Adipose tissue (tissue), 3 donors: ENCODE measurements around the gene KAT7. TPM values are rescaled to one million over a fixed set of nuclear protein-coding genes. Genes with fewer than 3 reads are reported as not detected.

Experiments used
- H3K27ac ChIP-seq: one replicate; pipeline ENCODE4 v1.5.1; 2013; ENCODE audit warnings: low read depth, low read length
- WGBS, 3 donors: extraction: QIAGEN DNeasy Blood & Tissue Kit; methylation state at CpG; one replicate each; pipeline ENCODE4 v1.1.7; 2013; 5-methylcytosine and 5-hydroxymethylcytosine counted together
- polyA plus RNA-seq, 3 donors: library from polyadenylated mRNA; stranded (reverse); fragments of 200-250 nt; gene quantifications; one replicate each; pipeline ENCODE4 v1.2.3, GENCODE V29; 2013
- donor health status: healthy with polysubstance abuse.
- donor health status: Bipolar disorder and iron deficiency.
- donor health status: healthy.

KAT7 gene
- polyA plus RNA-seq: 10 to 100 TPM in 1 of 3 donors, 1 to 10 TPM in 2; 7.2 to 10.3 (median 8.1) TPM

- H3K27ac ChIP-seq: peak within 1 kb of the TSS; percentile 99
- WGBS, 3 donors: 0% methylated on average over 55 to 59 of the region's 59 CpGs
These were observed at the start of gene KAT7 for GRCh38 chr17:49788478-49789242. KAT7 (plus strand) TSS chr17:49788681; CDS start chr17:49788835, 154 bp downstream.

GRCh38 chr17:49739641-49740271 lies 48.7 kb upstream of the KAT7 start:
- WGBS, 3 donors: 31 to 45% (median 43%) methylated on average over 7 of the region's 7 CpGs

GRCh38 chr17:49741009-49741691 lies 47.3 kb upstream of the KAT7 start:
- peak overlapping the region; percentile 17 for H3K27ac ChIP-seq
- 42 to 68% (median 48%) methylated on average over 5 of the region's 5 CpGs for WGBS, 3 donors

More at GRCh38 chr17:49739641-49740271, 48.7 kb upstream of the KAT7 start:
- H3K27ac ChIP-seq: peak overlapping the region; percentile 29

- WGBS, 3 donors: 33 to 70% (median 37%) methylated on average over 3 of the region's 3 CpGs
- H3K27ac ChIP-seq: peak overlapping the region; percentile 17
These were observed 46.8 kb upstream of the KAT7 start for GRCh38 chr17:49741692-49742076.

GRCh38 chr17:49742166-49742638 lies 46.3 kb upstream of the KAT7 start:
- H3K27ac ChIP-seq: no peak overlapping the region
- 15 to 70% (median 29%) methylated on average over 1 of the region's 1 CpG for WGBS, 3 donors

GRCh38 chr17:49745175-49746139 lies 43.0 kb upstream of the KAT7 start:
- H3K27ac ChIP-seq: no peak overlapping the region

GRCh38 chr17:49746791-49747490 lies 41.5 kb upstream of the KAT7 start:
- no peak overlapping the region for H3K27ac ChIP-seq
- 64 to 83% (median 68%) methylated on average over 5 of the region's 5 CpGs for WGBS, 3 donors

More at GRCh38 chr17:49745175-49746139, 43.0 kb upstream of the KAT7 start:
- WGBS, 3 donors: 66 to 81% (median 68%) methylated on average over 1 of the region's 1 CpG

- H3K27ac ChIP-seq: no peak overlapping the region
- WGBS, 3 donors: 52 to 85% (median 65%) methylated on average over 1 of the region's 1 CpG
These were observed 40.8 kb upstream of the KAT7 start for GRCh38 chr17:49747632-49748031.

- no peak overlapping the region for H3K27ac ChIP-seq
- 60 to 85% (median 71%) methylated on average over 3 of the region's 3 CpGs for WGBS, 3 donors
These were observed 40.3 kb upstream of the KAT7 start for GRCh38 chr17:49748223-49748622.

- no peak overlapping the region for H3K27ac ChIP-seq
- 68 to 82% (median 79%) methylated on average over 7 of the region's 7 CpGs for WGBS, 3 donors
These were observed 39.7 kb upstream of the KAT7 start for GRCh38 chr17:49748791-49749190.

GRCh38 chr17:49749730-49750129 lies 38.8 kb upstream of the KAT7 start:
- 88 to 97% (median 93%) methylated on average over 3 of the region's 3 CpGs for WGBS, 3 donors
- no peak overlapping the region for H3K27ac ChIP-seq

- no peak overlapping the region for H3K27ac ChIP-seq
- 84 to 90% (median 88%) methylated on average over 3 of the region's 3 CpGs for WGBS, 3 donors
These were observed 36.0 kb upstream of the KAT7 start for GRCh38 chr17:49752508-49752907.

GRCh38 chr17:49753959-49754391 lies 34.5 kb upstream of the KAT7 start:
- no peak overlapping the region for H3K27ac ChIP-seq

GRCh38 chr17:49755663-49756283 lies 32.7 kb upstream of the KAT7 start:
- 83 to 86% (median 84%) methylated on average over 4 of the region's 4 CpGs for WGBS, 3 donors
- no peak overlapping the region for H3K27ac ChIP-seq

More at GRCh38 chr17:49753959-49754391, 34.5 kb upstream of the KAT7 start:
- 25 to 59% (median 57%) methylated on average over 8 of the region's 8 CpGs for WGBS, 3 donors

GRCh38 chr17:49756323-49757150 lies 31.9 kb upstream of the KAT7 start:
- WGBS, 3 donors: 85 to 88% (median 88%) methylated on average over 9 of the region's 9 CpGs
- no peak overlapping the region for H3K27ac ChIP-seq

- H3K27ac ChIP-seq: no peak overlapping the region
- WGBS, 3 donors: 64 to 80% (median 70%) methylated on average over 6 of the region's 6 CpGs
These were observed 31.2 kb upstream of the KAT7 start for GRCh38 chr17:49757151-49757777.
